Body of pancreas (tissue), 4 donors: ENCODE results near the gene GRIK4.

Experiments used
- CTCF ChIP-seq, 7 experiments: fragments of 450-650 bp in 4 of 7; fragments of 200-600 bp in 3 of 7; sonication (generic) in 3 of 7; IDR thresholded peaks; one replicate each; pipeline ENCODE4 v1.5.1; 2016 to 2019; ENCODE audit warnings: antibody characterized with exemption in 7 of 7
- POLR2A ChIP-seq, 3 donors: fragments of 450-650 bp; IDR thresholded peaks; one replicate each; pipeline ENCODE4 v1.6.1; 2016; ENCODE audit warnings: antibody characterized with exemption in 3 of 3, mild to moderate bottlenecking in 2 of 3

- TF ChIP-seq CTCF (IDR thresholded peaks at IDR 0.05): no peak
- TF ChIP-seq POLR2A (IDR thresholded peaks at IDR 0.05): no peak
These were observed 5.2 kb downstream of the GRIK4 start for GRCh38 chr11:120516461-120517389.
